Measurements from ENCODE around the gene TOR2A.

The TOR2A gene

DNA sequence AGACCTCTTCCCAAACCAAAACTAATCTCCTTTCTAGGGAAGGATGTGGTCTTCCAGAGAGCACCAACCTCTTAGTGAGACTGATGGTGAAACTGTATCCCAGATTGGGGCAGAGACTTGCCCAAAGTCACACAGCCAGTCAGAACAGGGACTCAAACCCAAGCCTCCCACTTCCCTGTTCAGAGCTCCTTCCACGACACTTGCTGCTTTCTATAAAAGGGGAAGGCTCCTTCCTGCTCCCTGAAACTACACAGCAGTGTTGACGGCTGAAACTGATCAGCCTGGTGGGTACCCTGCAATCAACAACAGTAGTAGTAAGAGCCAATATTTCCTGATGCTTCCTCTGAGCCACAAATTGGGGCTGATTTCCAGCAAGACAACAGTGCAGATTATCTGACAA is 1.5 kb downstream of the TOR2A start:
- peaks cover 2% of the 10 kb centered on the region for H3K79me1 ChIP-seq (ENCODE audit: low read depth, low read length)
- WGBS, 2 donors (ENCODE audit: extremely low coverage in 2 of 2, insufficient read length in 2 of 2, insufficient replicate concordance in 1 of 2): no CpG with 5 or more reads among the region's 2 CpGs
- H4K91ac ChIP-seq (ENCODE audit: low read depth, low read length, poor library complexity): no peak overlapping the region
- no peak overlapping the region for H2AK5ac ChIP-seq (ENCODE audit: low read depth, low read length)
- H3K27ac ChIP-seq (replicated peaks; ENCODE audit: low read length): no peak overlapping the region
- H3K4me3 ChIP-seq (ENCODE audit: low read length in 2 of 2): no peak overlapping the region
- no peak overlapping the region for H3K4ac ChIP-seq (ENCODE audit: low read length)
- no peaks in the 10 kb centered on the region for H3K9me3 ChIP-seq (replicated peaks in 1 of 2; ENCODE audit: control insufficient read depth in 2 of 2, insufficient read depth in 1 of 2, low read depth in 1 of 2, low read length in 2 of 2)
- peaks cover 0 to 2% of the 10 kb centered on the region in 2 donors for H3K36me3 ChIP-seq (replicated peaks in 1 of 2; ENCODE audit: control insufficient read depth in 2 of 2, insufficient read depth in 2 of 2, low read length in 2 of 2)
- H2AFZ ChIP-seq (ENCODE audit: low read length): no peak overlapping the region
- no peak overlapping the region for H4K8ac ChIP-seq (ENCODE audit: low read depth, low read length)
- H2BK120ac ChIP-seq (ENCODE audit: low read depth, low read length): no peak overlapping the region
- no peak overlapping the region for H3K23ac ChIP-seq (ENCODE audit: low read depth, low read length, poor library complexity)
- no peak overlapping the region for H2BK12ac ChIP-seq (ENCODE audit: low read length)
- no peak overlapping the region for H3K18ac ChIP-seq (ENCODE audit: low read length)
- no peak overlapping the region for H3K14ac ChIP-seq (ENCODE audit: low read length)
- no peaks in the 10 kb centered on the region for H3K27me3 ChIP-seq (ENCODE audit: control insufficient read depth in 3 of 3, insufficient read depth in 3 of 3, low read depth in 1 of 3, low read length in 3 of 3)
- H3K4me2 ChIP-seq (ENCODE audit: insufficient read depth, low read length, poor library complexity, severe bottlenecking): no peak overlapping the region
- H2BK5ac ChIP-seq (ENCODE audit: low read length): no peak overlapping the region
- peaks cover 12% of the 10 kb centered on the region in 2 donors for H3K4me1 ChIP-seq (ENCODE audit: control insufficient read depth in 2 of 2, insufficient read depth in 1 of 2, low read depth in 1 of 2, low read length in 2 of 2)
- H3K9ac ChIP-seq (ENCODE audit: low read depth, low read length, poor library complexity): no peak overlapping the region
- DNase-seq (ENCODE audit: low spot score): no peak
- H2BK15ac ChIP-seq (ENCODE audit: low read length): no peak overlapping the region

DNA sequence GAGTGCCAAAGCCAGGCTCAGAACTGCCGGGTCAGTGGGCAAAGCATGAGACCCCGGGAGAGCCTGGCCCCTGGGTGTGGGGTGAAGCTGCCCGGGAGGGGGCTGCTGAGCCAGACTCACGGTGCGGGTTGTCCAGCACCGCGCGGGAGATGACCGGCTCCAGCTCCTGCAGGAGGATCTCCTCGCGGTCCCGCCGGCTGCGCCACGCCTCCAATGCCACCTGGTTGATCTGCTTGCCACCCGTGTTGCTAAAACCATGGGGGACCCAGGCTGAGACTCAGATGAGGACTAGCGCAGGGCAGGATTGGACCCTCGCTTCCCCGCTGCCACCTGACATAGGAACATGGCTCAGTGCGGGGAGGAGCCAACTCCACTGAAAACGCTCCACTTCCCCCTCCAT is 2.6 kb downstream of the TOR2A start:
- peak overlapping the region; percentile 48 for H4K8ac ChIP-seq (ENCODE audit: low read depth, low read length)
- no peaks in the 10 kb centered on the region for H3K36me3 ChIP-seq (replicated peaks in 1 of 2; ENCODE audit: control insufficient read depth in 2 of 2, insufficient read depth in 2 of 2, low read length in 2 of 2)
- no peak overlapping the region for H2AFZ ChIP-seq (ENCODE audit: low read length)
- WGBS, 2 donors (ENCODE audit: extremely low coverage in 2 of 2, insufficient read length in 2 of 2, insufficient replicate concordance in 1 of 2): no CpG with 5 or more reads among the region's 21 CpGs
- H3K27ac ChIP-seq (replicated peaks; ENCODE audit: low read length): no peak overlapping the region
- DNase-seq (ENCODE audit: low spot score): no peak
- no peak overlapping the region for H3K4ac ChIP-seq (ENCODE audit: low read length)
- peaks cover 12% of the 10 kb centered on the region in 2 donors for H3K4me1 ChIP-seq (ENCODE audit: control insufficient read depth in 2 of 2, insufficient read depth in 1 of 2, low read depth in 1 of 2, low read length in 2 of 2)
- H3K4me3 ChIP-seq (ENCODE audit: low read length in 2 of 2): no peak overlapping the region
- H3K4me2 ChIP-seq (ENCODE audit: insufficient read depth, low read length, poor library complexity, severe bottlenecking): no peak overlapping the region
- peak overlapping the region; percentile 3 for H2BK5ac ChIP-seq (ENCODE audit: low read length)
- no peak overlapping the region for H2BK120ac ChIP-seq (ENCODE audit: low read depth, low read length)
- H3K23ac ChIP-seq (ENCODE audit: low read depth, low read length, poor library complexity): no peak overlapping the region
- H3K9me3 ChIP-seq (replicated peaks in 1 of 2; ENCODE audit: control insufficient read depth in 2 of 2, insufficient read depth in 1 of 2, low read depth in 1 of 2, low read length in 2 of 2): no peaks in the 10 kb centered on the region
- no peak overlapping the region for H2AK5ac ChIP-seq (ENCODE audit: low read depth, low read length)
- no peak overlapping the region for H2BK12ac ChIP-seq (ENCODE audit: low read length)
- H4K91ac ChIP-seq (ENCODE audit: low read depth, low read length, poor library complexity): no peak overlapping the region
- peaks cover 2% of the 10 kb centered on the region for H3K79me1 ChIP-seq (ENCODE audit: low read depth, low read length)
- no peak overlapping the region for H3K18ac ChIP-seq (ENCODE audit: low read length)
- H3K27me3 ChIP-seq (ENCODE audit: control insufficient read depth in 3 of 3, insufficient read depth in 3 of 3, low read depth in 1 of 3, low read length in 3 of 3): no peaks in the 10 kb centered on the region
- no peak overlapping the region for H3K14ac ChIP-seq (ENCODE audit: low read length)
- H2BK15ac ChIP-seq (ENCODE audit: low read length): no peak overlapping the region
- H3K9ac ChIP-seq (ENCODE audit: low read depth, low read length, poor library complexity): peak overlapping the region; percentile 50

DNA sequence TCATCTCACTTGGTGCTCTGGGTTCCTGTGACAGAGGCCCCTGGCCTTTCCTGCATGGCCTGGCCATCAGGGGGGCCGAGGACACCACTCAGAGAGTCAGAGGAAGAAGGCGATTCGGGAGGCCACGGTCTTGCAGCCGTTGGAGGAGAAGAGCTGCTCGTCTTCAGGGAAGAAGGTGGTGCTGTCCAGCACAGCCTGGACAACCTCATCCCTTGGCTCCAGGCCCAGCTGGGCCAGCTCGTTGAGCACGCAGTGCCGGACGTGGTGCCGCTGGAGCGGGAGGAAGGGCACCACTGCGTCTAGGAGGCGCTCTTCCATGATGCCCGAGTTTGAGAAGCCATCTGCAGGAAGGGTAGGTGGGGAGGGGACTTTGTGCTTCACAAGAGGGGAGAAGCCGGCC is 3.2 kb downstream of the TOR2A start:
- WGBS, 2 donors (ENCODE audit: extremely low coverage in 2 of 2, insufficient read length in 2 of 2, insufficient replicate concordance in 1 of 2): no CpG with 5 or more reads among the region's 16 CpGs
- Histone ChIP-seq H3K4me1 (ENCODE audit: control insufficient read depth in 2 of 2, insufficient read depth in 1 of 2, low read depth in 1 of 2, low read length in 2 of 2) (peaks cover 12% of the 10 kb centered on the region in 2 donors), H2AFZ (ENCODE audit: low read length) (no peak overlapping the region), H3K14ac (ENCODE audit: low read length) (no peak overlapping the region), H3K9me3 (replicated peaks in 1 of 2; ENCODE audit: control insufficient read depth in 2 of 2, insufficient read depth in 1 of 2, low read depth in 1 of 2, low read length in 2 of 2) (no peaks in the 10 kb centered on the region), H4K91ac (ENCODE audit: low read depth, low read length, poor library complexity) (no peak overlapping the region), H2BK120ac (ENCODE audit: low read depth, low read length) (no peak overlapping the region), H2BK15ac (ENCODE audit: low read length) (peak overlapping the region; percentile 58), H3K23ac (ENCODE audit: low read depth, low read length, poor library complexity) (no peak overlapping the region), H3K9ac (ENCODE audit: low read depth, low read length, poor library complexity) (no peak overlapping the region), H3K27me3 (ENCODE audit: control insufficient read depth in 3 of 3, insufficient read depth in 3 of 3, low read depth in 1 of 3, low read length in 3 of 3) (no peaks in the 10 kb centered on the region), H3K79me1 (ENCODE audit: low read depth, low read length) (peaks cover 2% of the 10 kb centered on the region), H3K18ac (ENCODE audit: low read length) (no peak overlapping the region), H3K36me3 (replicated peaks in 1 of 2; ENCODE audit: control insufficient read depth in 2 of 2, insufficient read depth in 2 of 2, low read length in 2 of 2) (no peaks in the 10 kb centered on the region), H3K27ac (replicated peaks; ENCODE audit: low read length) (no peak overlapping the region), H3K4me2 (ENCODE audit: insufficient read depth, low read length, poor library complexity, severe bottlenecking) (no peak overlapping the region), H2BK12ac (ENCODE audit: low read length) (peak overlapping the region; percentile 73), H2AK5ac (ENCODE audit: low read depth, low read length) (peak overlapping the region; percentile 63), H3K4ac (ENCODE audit: low read length) (no peak overlapping the region), H3K4me3 (ENCODE audit: low read length in 2 of 2) (no peak overlapping the region), H4K8ac (ENCODE audit: low read depth, low read length) (no peak overlapping the region), H2BK5ac (ENCODE audit: low read length) (peak overlapping the region; percentile 3)
- no peak for DNase-seq (ENCODE audit: low spot score)

DNA sequence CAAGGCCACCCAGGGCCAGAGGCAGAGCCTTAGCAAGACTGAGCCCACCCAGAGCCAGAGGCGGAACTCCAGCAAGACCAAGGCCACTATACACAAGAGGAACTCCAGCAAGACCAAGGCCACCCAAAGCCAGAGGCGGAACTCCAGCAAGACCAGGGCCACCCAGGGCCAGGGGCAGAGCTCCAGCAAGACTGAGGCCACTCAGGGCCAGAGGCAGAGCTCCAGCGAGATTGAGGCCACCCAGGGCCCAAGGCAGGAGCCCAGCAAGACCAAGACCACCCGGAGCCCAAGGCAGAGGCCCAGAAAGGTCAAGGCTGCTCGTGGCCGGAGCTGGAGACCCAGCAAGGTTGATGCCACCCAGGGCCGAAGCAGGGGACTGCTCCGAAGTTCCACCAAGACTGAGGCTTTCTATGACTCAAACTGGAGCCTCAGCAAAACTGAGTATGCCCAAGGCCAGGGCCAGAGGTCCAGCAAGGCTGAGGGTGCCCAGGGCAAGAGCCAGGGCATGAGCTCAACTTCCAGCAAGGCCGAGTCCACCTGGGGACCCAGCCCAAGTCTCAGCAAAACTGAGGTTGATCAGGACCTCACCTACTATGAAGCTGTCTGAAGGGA is 4.2 kb downstream of the TOR2A start:
- no peak overlapping the region for H4K8ac ChIP-seq (ENCODE audit: low read depth, low read length)

More for the DNA sequence above, 4.2 kb downstream of the TOR2A start:
- WGBS, 2 donors (ENCODE audit: extremely low coverage in 2 of 2, insufficient read length in 2 of 2, insufficient replicate concordance in 1 of 2): no CpG with 5 or more reads among the region's 9 CpGs
- H3K9ac ChIP-seq (ENCODE audit: low read depth, low read length, poor library complexity): no peak overlapping the region
- no peak overlapping the region for H3K23ac ChIP-seq (ENCODE audit: low read depth, low read length, poor library complexity)
- peaks cover 2% of the 10 kb centered on the region for H3K79me1 ChIP-seq (ENCODE audit: low read depth, low read length)
- H3K4me3 ChIP-seq (ENCODE audit: low read length in 2 of 2): no peak overlapping the region
- H3K27me3 ChIP-seq (ENCODE audit: control insufficient read depth in 3 of 3, insufficient read depth in 3 of 3, low read depth in 1 of 3, low read length in 3 of 3): no peaks in the 10 kb centered on the region
- no peak overlapping the region for H4K91ac ChIP-seq (ENCODE audit: low read depth, low read length, poor library complexity)
- H3K36me3 ChIP-seq (replicated peaks in 1 of 2; ENCODE audit: control insufficient read depth in 2 of 2, insufficient read depth in 2 of 2, low read length in 2 of 2): no peaks in the 10 kb centered on the region
- no peak overlapping the region for H3K14ac ChIP-seq (ENCODE audit: low read length)
- H2BK120ac ChIP-seq (ENCODE audit: low read depth, low read length): no peak overlapping the region
- peak overlapping the region; percentile 3 for H2BK5ac ChIP-seq (ENCODE audit: low read length)
- no peak overlapping the region for H3K4ac ChIP-seq (ENCODE audit: low read length)
- H3K4me2 ChIP-seq (ENCODE audit: insufficient read depth, low read length, poor library complexity, severe bottlenecking): no peak overlapping the region
- H3K27ac ChIP-seq (replicated peaks; ENCODE audit: low read length): no peak overlapping the region
- DNase-seq (ENCODE audit: low spot score): no peak
- no peak overlapping the region for H2BK12ac ChIP-seq (ENCODE audit: low read length)
- H2BK15ac ChIP-seq (ENCODE audit: low read length): no peak overlapping the region
- no peak overlapping the region for H3K18ac ChIP-seq (ENCODE audit: low read length)
- peak overlapping the region; percentile 35 for H2AK5ac ChIP-seq (ENCODE audit: low read depth, low read length)
- no peak overlapping the region for H2AFZ ChIP-seq (ENCODE audit: low read length)
- H3K9me3 ChIP-seq (replicated peaks in 1 of 2; ENCODE audit: control insufficient read depth in 2 of 2, insufficient read depth in 1 of 2, low read depth in 1 of 2, low read length in 2 of 2): no peaks in the 10 kb centered on the region
- H3K4me1 ChIP-seq (ENCODE audit: control insufficient read depth in 2 of 2, insufficient read depth in 1 of 2, low read depth in 1 of 2, low read length in 2 of 2): peaks cover 10 to 11% of the 10 kb centered on the region in 2 donors

Data from neuronal stem cell (in vitro differentiated cells).